Adrenal gland (tissue), 12 donors: ENCODE results near the gene CAPN2. TPM values are rescaled to one million over a fixed set of nuclear protein-coding genes. Genes with fewer than 3 reads are reported as not detected.
A peak's percentile ranks its signal among the peaks of the same experiment; 100 is the strongest.

ENCODE experiments used
- DNase-seq, 7 donors: peaks; one replicate each; pipeline ENCODE4 v3.0.0-alpha.2; 2019 to 2020
- H3K27ac ChIP-seq, 5 donors: fragments of 200-600 bp; sonication (generic) in 4 of 5; 1 replicate in 3 of 5; 2 replicates in 2 of 5; pipeline versions ENCODE4 v1.5.1 to v1.8.0; 2016 to 2020; ENCODE audit warnings: mild to moderate bottlenecking in 1 of 5
- H3K27me3 ChIP-seq: fragments of 200-600 bp; 2 replicates; pipeline ENCODE4 v1.8.0; 2021
- H3K36me3 ChIP-seq, 2 donors: fragments of 200-600 bp; replicated peaks in 1 of 2; 1 replicate in 1 of 2; 2 replicates in 1 of 2; pipeline versions ENCODE4 v1.5.1 to v1.8.0; 2018 to 2022
- H3K4me1 ChIP-seq, 2 donors: fragments of 200-600 bp; replicated peaks in 1 of 2; 1 replicate in 1 of 2; 2 replicates in 1 of 2; pipeline versions ENCODE4 v1.5.1 to v1.8.0; 2018 to 2021
- H3K4me3 ChIP-seq, 4 donors: fragments of 200-600 bp; sonication (generic) in 3 of 4; one replicate each; pipeline ENCODE4 v1.5.1; 2016 to 2018
- H3K9me3 ChIP-seq, 3 donors: fragments of 200-600 bp; sonication (generic) in 1 of 3; replicated peaks in 1 of 3; 1 replicate in 2 of 3; 2 replicates in 1 of 3; pipeline versions ENCODE4 v1.5.1 to v1.8.0; 2016 to 2021
- POLR2A ChIP-seq, 2 donors: fragments of 450-650 bp; IDR thresholded peaks; one replicate each; pipeline ENCODE4 v1.6.1; 2017; ENCODE audit warnings: antibody characterized with exemption in 2 of 2, mild to moderate bottlenecking in 2 of 2, moderate library complexity in 1 of 2
- WGBS, 4 donors: extraction: QIAGEN DNeasy Blood & Tissue Kit in 2 of 4; methylation state at CpG; one replicate each; pipeline versions ENCODE4 v1.1.5 to v1.1.7; 2013 to 2017; 5-methylcytosine and 5-hydroxymethylcytosine counted together
- intact Hi-C, 2 donors: fragments of 100-400 bp; cut with DNase I; formaldehyde crosslinking; loops; one replicate each; pipeline versions ENCODE4 v1.14.1 to v1.15.0; 2022 to 2023
- polyA plus RNA-seq, 3 donors: library from polyadenylated mRNA; stranded (reverse); fragments of 200-250 nt in 2 of 3; fragments of 350-450 nt in 1 of 3; fragmentation: Illumina TruSeq in 1 of 3; extraction: RNeasy Lipid Tissue Mini Kit (QIAGEN cat#74804) in 1 of 3; gene quantifications; one replicate each; pipeline ENCODE4 v1.2.3, GENCODE V29; 2013 to 2014
- total RNA-seq, 9 donors: library from RNA; depleted of rRNA in 4 of 9; stranded (reverse); fragments of >200 nt in 4 of 9; fragments of 120-200 nt in 1 of 9; fragmentation: NEBNext Ultra II Directional in 1 of 9; extraction: Animal tissue kit (Norgen Biotek cat#: 25700) in 1 of 9; gene quantifications; one replicate each; pipeline versions ENCODE4 v1.1.0 to v1.2.4, GENCODE V29; 2013 to 2023
- TF ChIP-seq, protein P1 (sequence below), 6 experiments: fragments of 450-650 bp in 4 of 6; fragments of 200-600 bp in 2 of 6; sonication (generic) in 1 of 6; IDR thresholded peaks; 1 replicate in 5 of 6; 2 replicates in 1 of 6; pipeline versions ENCODE4 v1.5.1 to v1.8.0; 2016 to 2021; ENCODE audit warnings: antibody characterized with exemption in 6 of 6, mild to moderate bottlenecking in 2 of 6, moderate library complexity in 1 of 6
- donor health status: healthy with polysubstance abuse.
- donor health status: Bipolar disorder and iron deficiency.
- donor health status: DM: yes; HTN: yes; CAD: no.
- donor health status: DM: no; HTN: no; CAD: no.
- donor health status: DM: no; HTN: no; CAD: no.
- donor health status: DM: yes; HTN: yes; CAD: no.

Gene CAPN2
- total and polyA plus RNA-seq, 12 donors = 110 to 366 (median 199) TPM

DNA sequence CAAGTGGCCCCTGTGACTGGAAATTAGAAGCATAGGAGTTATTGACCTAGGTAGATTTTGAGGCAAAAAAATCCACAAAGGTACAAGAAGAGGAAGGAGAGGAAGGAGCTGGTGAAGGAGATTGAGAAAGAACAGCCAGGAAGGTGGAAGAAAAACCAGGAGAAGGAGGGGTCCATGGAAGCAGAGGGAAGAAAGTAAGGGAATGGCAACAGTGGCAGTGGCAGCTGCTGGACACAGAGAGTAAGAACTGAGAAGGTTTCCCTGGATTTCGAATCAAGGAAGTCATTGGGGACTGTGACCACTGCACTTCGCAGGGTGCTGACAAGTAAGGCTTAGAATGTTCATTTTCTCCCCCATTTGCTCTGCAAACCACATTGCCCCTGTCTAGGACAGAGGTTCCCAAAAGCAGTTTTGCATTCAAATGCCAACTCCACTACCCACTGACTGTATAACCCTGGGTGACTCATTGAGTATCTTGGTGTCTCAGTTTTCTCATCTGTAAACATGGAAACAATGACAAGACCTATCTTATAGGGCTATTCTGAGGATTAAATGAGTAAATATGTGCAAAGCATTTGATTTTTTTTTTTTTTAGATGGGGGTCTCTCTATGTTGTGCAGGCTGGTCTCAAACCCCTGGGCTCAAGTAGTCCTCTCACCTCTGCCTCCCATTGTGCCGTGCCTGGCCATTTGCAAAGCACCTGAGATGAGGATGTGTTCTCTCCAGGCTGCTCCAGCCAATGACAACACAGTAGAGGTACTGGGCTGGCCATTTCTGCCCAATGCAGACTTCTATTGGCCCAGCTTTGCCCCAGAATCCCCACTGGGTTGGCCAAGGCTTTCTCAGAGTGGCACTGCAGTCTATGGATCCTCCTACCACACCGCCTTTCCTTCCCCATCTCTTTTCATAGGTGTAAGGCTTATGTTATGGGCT lies 9.3 kb upstream of the CAPN2 start:
- peaks cover 32 to 42% of the 10 kb centered on the region in 2 donors for H3K4me1 ChIP-seq
- 92 to 98% (median 94%) methylated on average over 4 of the region's 4 CpGs for WGBS, 4 donors

GRCh38 chr1:223703668-223704013 lies 8.7 kb upstream of the CAPN2 start:
- Histone ChIP-seq H3K27me3 (no peaks in the 10 kb centered on the region), H3K4me1 (peaks cover 37 to 48% of the 10 kb centered on the region in 2 donors), H3K9me3 (no peaks in the 10 kb centered on the region), H3K4me3 (no peak overlapping the region), H3K36me3 (no peaks in the 10 kb centered on the region), H3K27ac (no peak overlapping the region)
- no peak for DNase-seq
- TF ChIP-seq, protein P1, sequence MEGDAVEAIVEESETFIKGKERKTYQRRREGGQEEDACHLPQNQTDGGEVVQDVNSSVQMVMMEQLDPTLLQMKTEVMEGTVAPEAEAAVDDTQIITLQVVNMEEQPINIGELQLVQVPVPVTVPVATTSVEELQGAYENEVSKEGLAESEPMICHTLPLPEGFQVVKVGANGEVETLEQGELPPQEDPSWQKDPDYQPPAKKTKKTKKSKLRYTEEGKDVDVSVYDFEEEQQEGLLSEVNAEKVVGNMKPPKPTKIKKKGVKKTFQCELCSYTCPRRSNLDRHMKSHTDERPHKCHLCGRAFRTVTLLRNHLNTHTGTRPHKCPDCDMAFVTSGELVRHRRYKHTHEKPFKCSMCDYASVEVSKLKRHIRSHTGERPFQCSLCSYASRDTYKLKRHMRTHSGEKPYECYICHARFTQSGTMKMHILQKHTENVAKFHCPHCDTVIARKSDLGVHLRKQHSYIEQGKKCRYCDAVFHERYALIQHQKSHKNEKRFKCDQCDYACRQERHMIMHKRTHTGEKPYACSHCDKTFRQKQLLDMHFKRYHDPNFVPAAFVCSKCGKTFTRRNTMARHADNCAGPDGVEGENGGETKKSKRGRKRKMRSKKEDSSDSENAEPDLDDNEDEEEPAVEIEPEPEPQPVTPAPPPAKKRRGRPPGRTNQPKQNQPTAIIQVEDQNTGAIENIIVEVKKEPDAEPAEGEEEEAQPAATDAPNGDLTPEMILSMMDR (IDR thresholded peaks at IDR 0.05) = no peak
- no peak for TF ChIP-seq POLR2A (IDR thresholded peaks at IDR 0.05)
- WGBS, 4 donors = 56 to 77% (median 71%) methylated on average over 1 of the region's 1 CpG
- intact Hi-C loops = no loop called here

More for the DNA sequence above, 9.3 kb upstream of the CAPN2 start:
- TF ChIP-seq POLR2A (IDR thresholded peaks at IDR 0.05) = no peak
- TF ChIP-seq, protein P1 (IDR thresholded peaks at IDR 0.05) = no peak
- Histone ChIP-seq H3K4me3 (no peak overlapping the region), H3K27me3 (no peaks in the 10 kb centered on the region), H3K27ac (peak overlapping the region in 3 of 5 donors; percentile 37 to 90 (median 54)), H3K9me3 (no peaks in the 10 kb centered on the region), H3K36me3 (no peaks in the 10 kb centered on the region)
- intact Hi-C loops = no loop called here
- DNase-seq = peak in 1 of 7 donors; percentile 13

DNA sequence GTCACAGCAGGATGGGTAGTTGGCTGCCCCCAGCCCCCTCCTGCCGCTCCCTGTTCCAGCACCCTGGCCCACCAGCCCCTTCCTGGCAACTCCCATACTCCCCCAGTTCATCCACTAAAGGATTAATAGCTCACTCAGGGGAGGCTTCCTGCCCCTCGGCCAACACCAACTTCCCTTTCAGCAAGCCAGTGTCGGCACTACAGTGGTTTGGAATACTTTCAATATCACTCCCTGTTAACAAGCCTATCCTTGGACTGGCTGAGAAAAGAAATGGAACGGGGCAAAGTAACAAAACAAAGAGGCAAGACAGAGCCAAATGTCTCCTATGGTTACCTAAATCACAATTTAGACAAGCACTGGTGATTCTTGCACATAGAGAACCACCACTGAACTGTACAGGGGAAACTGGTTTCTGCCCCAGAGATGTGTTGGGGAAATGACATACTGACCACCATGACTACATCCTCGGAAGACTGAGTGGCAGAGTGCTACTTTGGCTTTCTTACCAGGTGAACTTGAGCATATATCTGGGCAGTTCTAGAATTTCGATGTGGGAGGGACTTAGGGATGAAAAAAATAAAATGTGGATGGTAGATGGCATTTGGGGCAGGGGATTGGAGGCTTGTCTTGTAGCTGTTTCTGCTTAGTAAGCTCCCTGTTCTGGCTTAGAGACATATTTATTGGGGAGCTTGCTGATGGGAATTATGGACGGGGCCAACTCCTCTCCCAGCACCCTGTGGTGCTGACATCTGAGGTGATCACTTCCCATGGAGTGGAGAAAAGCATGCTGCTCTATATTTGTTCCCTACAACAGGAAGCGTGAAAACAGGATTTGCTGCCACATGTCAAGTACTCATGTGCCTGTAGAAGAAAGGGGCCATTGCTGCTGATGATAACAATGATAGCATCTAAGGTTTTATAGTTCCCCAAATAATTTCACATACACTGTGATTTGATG lies 7.1 kb upstream of the CAPN2 start:
- DNase-seq = peak in 3 of 7 donors; percentile 20 to 31 (median 21)
- WGBS, 4 donors = 51 to 54% (median 52%) methylated on average over 8 of the region's 8 CpGs
- Histone ChIP-seq H3K36me3 (no peaks in the 10 kb centered on the region), H3K27me3 (no peaks in the 10 kb centered on the region), H3K4me1 (peaks cover 37 to 50% of the 10 kb centered on the region in 2 donors), H3K27ac (peak overlapping the region in 3 of 5 donors; percentile 24 to 96 (median 48)), H3K9me3 (no peaks in the 10 kb centered on the region), H3K4me3 (no peak overlapping the region)
- TF ChIP-seq POLR2A (IDR thresholded peaks at IDR 0.05) = no peak
- TF ChIP-seq, protein P1 (IDR thresholded peaks at IDR 0.05) = no peak
- intact Hi-C loops = no loop called here
